ENCODE measurements around the gene PSMD5. TPM values are rescaled to one million over a fixed set of nuclear protein-coding genes. Genes with fewer than 3 reads are reported as not detected.

The PSMD5 gene
- total and polyA plus RNA-seq, 2 donors (not counting 1 experiment from before 2014, with no cell fraction given), result 33.9 to 48.3 TPM

- no peak overlapping the region for H3K9ac ChIP-seq (ENCODE audit: insufficient read depth, low read length)
- H3K79me2 ChIP-seq (ENCODE audit: control insufficient read depth, insufficient read depth, low read length), result no peaks in the 10 kb centered on the region
- no peak for TF ChIP-seq CTCF (conservative IDR thresholded peaks at IDR 0.05 in 1 of 2, IDR thresholded peaks at IDR 0.05 in 1 of 2; ENCODE audit: low read depth in 1 of 2, low read length in 2 of 2)
- no peak for TF ChIP-seq EZH2 (IDR thresholded peaks at IDR 0.05; ENCODE audit: low read length, missing control alignments)
- H3K27ac ChIP-seq (ENCODE audit: insufficient read depth, low read length), result no peak overlapping the region
- no peaks in the 10 kb centered on the region for H3K27me3 ChIP-seq (ENCODE audit: control insufficient read depth, insufficient read depth, low read length)
- no peaks in the 10 kb centered on the region for H3K9me3 ChIP-seq (ENCODE audit: control insufficient read depth, insufficient read depth, low read depth, low read length)
- H3K4me2 ChIP-seq (ENCODE audit: extremely low read depth, insufficient read depth, low read length), result no peak overlapping the region
- H4K20me1 ChIP-seq (ENCODE audit: control insufficient read depth, extremely low read depth, insufficient read depth, low read length), result no peaks in the 10 kb centered on the region
- H3K4me3 ChIP-seq (replicated peaks in 1 of 4; ENCODE audit: control extremely low read depth in 1 of 4, insufficient read depth in 1 of 4, low read depth in 3 of 4, low read length in 4 of 4), result no peak overlapping the region
- peaks cover 13% of the 10 kb centered on the region for H3K4me1 ChIP-seq (ENCODE audit: control insufficient read depth, extremely low read depth, insufficient read depth, low read length)
- H2AFZ ChIP-seq (ENCODE audit: low read length), result no peak overlapping the region
- H3K36me3 ChIP-seq (ENCODE audit: control insufficient read depth, insufficient read depth, low read length), result no peaks in the 10 kb centered on the region
- peak in 1 of 2 donors; percentile 32 for DNase-seq (ENCODE audit: low read depth in 2 of 2)
These were observed 48.6 kb upstream of the PSMD5 start for GRCh38 chr9:120891245-120891883.

- Histone ChIP-seq H3K9me3 (ENCODE audit: control insufficient read depth, insufficient read depth, low read depth, low read length) (no peaks in the 10 kb centered on the region), H3K4me2 (ENCODE audit: extremely low read depth, insufficient read depth, low read length) (no peak overlapping the region), H3K4me1 (ENCODE audit: control insufficient read depth, extremely low read depth, insufficient read depth, low read length) (peaks cover 17% of the 10 kb centered on the region), H3K27ac (ENCODE audit: insufficient read depth, low read length) (no peak overlapping the region), H3K27me3 (ENCODE audit: control insufficient read depth, insufficient read depth, low read length) (no peaks in the 10 kb centered on the region), H3K4me3 (replicated peaks in 1 of 4; ENCODE audit: control extremely low read depth in 1 of 4, insufficient read depth in 1 of 4, low read depth in 3 of 4, low read length in 4 of 4) (no peak overlapping the region), H4K20me1 (ENCODE audit: control insufficient read depth, extremely low read depth, insufficient read depth, low read length) (no peaks in the 10 kb centered on the region), H3K9ac (ENCODE audit: insufficient read depth, low read length) (no peak overlapping the region), H3K79me2 (ENCODE audit: control insufficient read depth, insufficient read depth, low read length) (no peaks in the 10 kb centered on the region), H2AFZ (ENCODE audit: low read length) (no peak overlapping the region), H3K36me3 (ENCODE audit: control insufficient read depth, insufficient read depth, low read length) (no peaks in the 10 kb centered on the region)
- no peak for TF ChIP-seq CTCF (conservative IDR thresholded peaks at IDR 0.05 in 1 of 2, IDR thresholded peaks at IDR 0.05 in 1 of 2; ENCODE audit: low read depth in 1 of 2, low read length in 2 of 2)
- no peak for TF ChIP-seq EZH2 (IDR thresholded peaks at IDR 0.05; ENCODE audit: low read length, missing control alignments)
- DNase-seq (ENCODE audit: low read depth in 2 of 2), result peak in 1 of 2 donors; percentile 40
These were observed 47.9 kb upstream of the PSMD5 start for GRCh38 chr9:120890320-120891244.

GRCh38 chr9:120889606-120890271, 47.0 kb upstream of the PSMD5 start:
- no peaks in the 10 kb centered on the region for H3K9me3 ChIP-seq (ENCODE audit: control insufficient read depth, insufficient read depth, low read depth, low read length)
- no peak overlapping the region for H2AFZ ChIP-seq (ENCODE audit: low read length)
- no peak overlapping the region for H3K4me3 ChIP-seq (replicated peaks in 1 of 4; ENCODE audit: control extremely low read depth in 1 of 4, insufficient read depth in 1 of 4, low read depth in 3 of 4, low read length in 4 of 4)
- peaks cover 15% of the 10 kb centered on the region for H3K4me1 ChIP-seq (ENCODE audit: control insufficient read depth, extremely low read depth, insufficient read depth, low read length)
- no peak overlapping the region for H3K9ac ChIP-seq (ENCODE audit: insufficient read depth, low read length)
- no peak for TF ChIP-seq CTCF (conservative IDR thresholded peaks at IDR 0.05 in 1 of 2, IDR thresholded peaks at IDR 0.05 in 1 of 2; ENCODE audit: low read depth in 1 of 2, low read length in 2 of 2)
- no peaks in the 10 kb centered on the region for H4K20me1 ChIP-seq (ENCODE audit: control insufficient read depth, extremely low read depth, insufficient read depth, low read length)
- H3K4me2 ChIP-seq (ENCODE audit: extremely low read depth, insufficient read depth, low read length), result no peak overlapping the region
- no peaks in the 10 kb centered on the region for H3K27me3 ChIP-seq (ENCODE audit: control insufficient read depth, insufficient read depth, low read length)
- DNase-seq (ENCODE audit: low read depth in 2 of 2), result no peak
- H3K36me3 ChIP-seq (ENCODE audit: control insufficient read depth, insufficient read depth, low read length), result no peaks in the 10 kb centered on the region
- H3K79me2 ChIP-seq (ENCODE audit: control insufficient read depth, insufficient read depth, low read length), result no peaks in the 10 kb centered on the region
- no peak overlapping the region for H3K27ac ChIP-seq (ENCODE audit: insufficient read depth, low read length)

Measured in fibroblast of lung (primary cell).